ENCODE data around the gene ST3GAL4. TPM values are rescaled to one million over a fixed set of nuclear protein-coding genes. Genes with fewer than 3 reads are reported as not detected.

The ST3GAL4 gene
- total RNA-seq, 1 experiment from 2014 or later, result 13.1 TPM

DNA sequence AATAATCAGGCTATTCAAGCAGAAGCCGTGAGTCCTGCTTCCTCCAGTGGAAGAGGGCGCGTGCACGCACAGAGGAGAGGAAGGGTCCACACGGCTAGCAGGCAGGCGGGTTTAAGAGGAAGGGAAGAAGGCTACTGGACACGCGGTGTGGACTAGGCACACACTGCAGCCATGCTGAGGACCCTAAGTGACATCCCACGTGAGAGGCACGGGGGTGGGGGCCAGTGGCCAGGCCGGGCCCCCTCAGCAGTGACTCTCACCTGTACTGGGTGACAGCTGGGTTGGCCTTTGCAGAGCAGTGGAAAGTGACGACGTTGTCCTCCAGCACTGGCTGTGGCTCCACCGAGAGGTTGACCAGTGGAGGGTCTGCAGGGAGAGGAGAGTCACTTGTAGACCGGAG, 100.6 kb downstream of the ST3GAL4 start:
- H3K79me2 ChIP-seq (ENCODE audit: insufficient read depth, low read length), result no peaks in the 10 kb centered on the region
- intact Hi-C loops (cut with micrococcal nuclease), result no loop called here
- ChIA-PET CTCF (no interaction called here), RAD21 (ENCODE audit: low non-redundant PET in 1 of 2, low total read pairs in 2 of 2, uncharacterized antibody in 2 of 2, unreplicated experiment in 2 of 2) (no interaction called here), POLR2A (no interaction called here)
- peaks cover 0 to 3% of the 10 kb centered on the region in 2 experiments; a peak in 1 of 4 replicates for H3K9me3 ChIP-seq (ENCODE audit: control insufficient read depth in 1 of 2, insufficient read depth in 1 of 2, low read depth in 1 of 2, low read length in 2 of 2)
- H3K4me3 ChIP-seq (replicated peaks in 1 of 2; ENCODE audit: low read depth in 1 of 2, low read length in 2 of 2), result no peak overlapping the region
- H3K27me3 ChIP-seq (ENCODE audit: insufficient read depth, low read length), result no peaks in the 10 kb centered on the region; the same call in 1 of the 2 replicates
- no peak overlapping the region for H3K4me2 ChIP-seq (ENCODE audit: low read length)
- no peak overlapping the region for H2AFZ ChIP-seq (ENCODE audit: low read depth, low read length, poor library complexity, severe bottlenecking)
- H4K20me1 ChIP-seq (ENCODE audit: insufficient read depth), result no peaks in the 10 kb centered on the region
- no peaks in the 10 kb centered on the region for H3K36me3 ChIP-seq (ENCODE audit: control insufficient read depth in 1 of 2, insufficient read depth in 2 of 2, low read length in 2 of 2)
- H3K27ac ChIP-seq (ENCODE audit: low read depth, low read length), result no peak overlapping the region
- H3K9ac ChIP-seq (ENCODE audit: low read length), result no peak overlapping the region
- H3K9me2 ChIP-seq (ENCODE audit: insufficient read depth), result no peaks in the 10 kb centered on the region
- BruUV-seq (replicated peaks), result no TSS peak
- DNase-seq (ENCODE audit: low read depth, low spot score) (no peak), ATAC-seq (no peak)
- no peaks in the 10 kb centered on the region for H3K4me1 ChIP-seq (ENCODE audit: control insufficient read depth in 1 of 2, insufficient read depth in 2 of 2, low read length in 2 of 2)
- TF ChIP-seq SIN3A (IDR thresholded peaks at IDR 0.05; ENCODE audit: low read depth) (no peak), RAD21 (IDR thresholded peaks at IDR 0.05; ENCODE audit: low read depth) (no peak), CBX3 (IDR thresholded peaks at IDR 0.05; ENCODE audit: low read depth) (no peak), ELF1 (IDR thresholded peaks at IDR 0.05; ENCODE audit: borderline replicate concordance, low read depth) (no peak), POLR2AphosphoS5 (IDR thresholded peaks at IDR 0.05; ENCODE audit: low read depth, low read length) (no peak), POLR2A (IDR thresholded peaks at IDR 0.05; ENCODE audit: borderline replicate concordance, extremely low read depth, insufficient read depth, insufficient read length) (no peak), EZH2phosphoT487 (IDR thresholded peaks at IDR 0.05; ENCODE audit: borderline replicate concordance) (no peak), SP1 (IDR thresholded peaks at IDR 0.05; ENCODE audit: low read depth) (no peak)

DNA sequence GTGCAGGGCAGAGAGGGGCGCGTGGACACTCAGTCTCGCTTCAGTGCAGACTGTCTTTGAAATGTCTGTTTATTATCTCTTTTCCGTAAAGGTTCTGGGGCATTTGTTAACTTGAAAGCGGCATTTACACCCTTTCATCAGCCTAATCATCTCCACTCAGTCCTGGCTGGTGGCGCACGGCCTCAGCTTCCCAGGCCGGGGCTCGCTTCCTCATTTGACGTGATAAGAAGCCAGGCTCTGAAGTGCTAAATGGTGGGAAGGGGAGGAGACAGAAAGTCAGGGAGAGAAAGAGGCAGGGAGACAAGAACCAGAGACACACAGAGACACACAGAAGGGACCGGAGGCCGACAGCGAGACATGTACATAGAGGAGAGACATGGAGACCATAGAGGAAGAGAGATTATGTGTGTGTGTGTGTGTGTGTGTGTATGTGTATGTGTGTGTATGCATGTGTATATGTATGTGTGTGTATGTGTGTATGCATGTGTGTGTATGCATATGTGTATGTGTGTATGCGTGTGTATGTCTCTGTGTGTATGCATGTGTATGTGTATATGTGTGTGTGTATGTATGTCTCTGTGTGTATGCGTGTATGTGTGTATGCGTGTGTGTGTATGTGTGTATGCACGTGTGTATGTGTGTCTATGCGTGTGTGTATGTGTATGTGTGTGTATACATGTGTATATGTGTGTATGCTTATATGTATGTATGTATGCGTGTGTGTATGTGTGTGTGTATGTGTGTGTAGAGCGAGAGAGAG, 101.5 kb downstream of the ST3GAL4 start:
- CTCF ChIA-PET, result no interaction called here
- Histone ChIP-seq H3K9me3 (ENCODE audit: control insufficient read depth in 1 of 2, insufficient read depth in 1 of 2, low read depth in 1 of 2, low read length in 2 of 2) (no peaks in the 10 kb centered on the region), H3K27me3 (ENCODE audit: insufficient read depth, low read length) (no peaks in the 10 kb centered on the region; the same call in 1 of the 2 replicates), H3K79me2 (ENCODE audit: insufficient read depth, low read length) (no peaks in the 10 kb centered on the region), H3K4me2 (ENCODE audit: low read length) (no peak overlapping the region), H3K27ac (ENCODE audit: low read depth, low read length) (no peak overlapping the region), H3K9me2 (ENCODE audit: insufficient read depth) (no peaks in the 10 kb centered on the region), H2AFZ (ENCODE audit: low read depth, low read length, poor library complexity, severe bottlenecking) (no peak overlapping the region), H4K20me1 (ENCODE audit: insufficient read depth) (no peaks in the 10 kb centered on the region), H3K4me3 (replicated peaks in 1 of 2; ENCODE audit: low read depth in 1 of 2, low read length in 2 of 2) (no peak overlapping the region), H3K36me3 (ENCODE audit: control insufficient read depth in 1 of 2, insufficient read depth in 2 of 2, low read length in 2 of 2) (no peaks in the 10 kb centered on the region), H3K4me1 (ENCODE audit: control insufficient read depth in 1 of 2, insufficient read depth in 2 of 2, low read length in 2 of 2) (no peaks in the 10 kb centered on the region), H3K9ac (ENCODE audit: low read length) (no peak overlapping the region)
- BruUV-seq (replicated peaks), result no TSS peak
- POLR2A ChIA-PET, result no interaction called here
- intact Hi-C loops (cut with micrococcal nuclease), result no loop called here
- RAD21 ChIA-PET (ENCODE audit: low non-redundant PET in 1 of 2, low total read pairs in 2 of 2, uncharacterized antibody in 2 of 2, unreplicated experiment in 2 of 2), result no interaction called here
- no peak for DNase-seq (ENCODE audit: low read depth, low spot score)
- no peak for ATAC-seq
- TF ChIP-seq RAD21 (IDR thresholded peaks at IDR 0.05; ENCODE audit: low read depth), result no peak
- TF ChIP-seq, protein P1, sequence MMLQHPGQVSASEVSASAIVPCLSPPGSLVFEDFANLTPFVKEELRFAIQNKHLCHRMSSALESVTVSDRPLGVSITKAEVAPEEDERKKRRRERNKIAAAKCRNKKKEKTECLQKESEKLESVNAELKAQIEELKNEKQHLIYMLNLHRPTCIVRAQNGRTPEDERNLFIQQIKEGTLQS (IDR thresholded peaks at IDR 0.05), result no peak
- TF ChIP-seq, protein P2, sequence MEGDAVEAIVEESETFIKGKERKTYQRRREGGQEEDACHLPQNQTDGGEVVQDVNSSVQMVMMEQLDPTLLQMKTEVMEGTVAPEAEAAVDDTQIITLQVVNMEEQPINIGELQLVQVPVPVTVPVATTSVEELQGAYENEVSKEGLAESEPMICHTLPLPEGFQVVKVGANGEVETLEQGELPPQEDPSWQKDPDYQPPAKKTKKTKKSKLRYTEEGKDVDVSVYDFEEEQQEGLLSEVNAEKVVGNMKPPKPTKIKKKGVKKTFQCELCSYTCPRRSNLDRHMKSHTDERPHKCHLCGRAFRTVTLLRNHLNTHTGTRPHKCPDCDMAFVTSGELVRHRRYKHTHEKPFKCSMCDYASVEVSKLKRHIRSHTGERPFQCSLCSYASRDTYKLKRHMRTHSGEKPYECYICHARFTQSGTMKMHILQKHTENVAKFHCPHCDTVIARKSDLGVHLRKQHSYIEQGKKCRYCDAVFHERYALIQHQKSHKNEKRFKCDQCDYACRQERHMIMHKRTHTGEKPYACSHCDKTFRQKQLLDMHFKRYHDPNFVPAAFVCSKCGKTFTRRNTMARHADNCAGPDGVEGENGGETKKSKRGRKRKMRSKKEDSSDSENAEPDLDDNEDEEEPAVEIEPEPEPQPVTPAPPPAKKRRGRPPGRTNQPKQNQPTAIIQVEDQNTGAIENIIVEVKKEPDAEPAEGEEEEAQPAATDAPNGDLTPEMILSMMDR (IDR thresholded peaks at IDR 0.05 in 2 of 3, conservative IDR thresholded peaks at IDR 0.05 in 1 of 3; ENCODE audit: borderline replicate concordance in 1 of 3, insufficient read depth in 1 of 3, low read depth in 2 of 3, low read length in 2 of 3), result no peak
- TF ChIP-seq ZNF274 (IDR thresholded peaks at IDR 0.05; ENCODE audit: low read depth, low read length), result no peak
- no peak for TF ChIP-seq FOSL1 (IDR thresholded peaks at IDR 0.05; ENCODE audit: low read depth)
- no peak for TF ChIP-seq SIN3A (IDR thresholded peaks at IDR 0.05; ENCODE audit: low read depth)
- TF ChIP-seq JUND (IDR thresholded peaks at IDR 0.05), result no peak
- no peak for TF ChIP-seq SRF (IDR thresholded peaks at IDR 0.05; ENCODE audit: low read depth)
- TF ChIP-seq YY1 (IDR thresholded peaks at IDR 0.05; ENCODE audit: extremely low read depth, insufficient replicate concordance, low read depth, low read length), result no peak
- no peak for TF ChIP-seq SP1 (IDR thresholded peaks at IDR 0.05; ENCODE audit: low read depth)
- TF ChIP-seq, protein P3, sequence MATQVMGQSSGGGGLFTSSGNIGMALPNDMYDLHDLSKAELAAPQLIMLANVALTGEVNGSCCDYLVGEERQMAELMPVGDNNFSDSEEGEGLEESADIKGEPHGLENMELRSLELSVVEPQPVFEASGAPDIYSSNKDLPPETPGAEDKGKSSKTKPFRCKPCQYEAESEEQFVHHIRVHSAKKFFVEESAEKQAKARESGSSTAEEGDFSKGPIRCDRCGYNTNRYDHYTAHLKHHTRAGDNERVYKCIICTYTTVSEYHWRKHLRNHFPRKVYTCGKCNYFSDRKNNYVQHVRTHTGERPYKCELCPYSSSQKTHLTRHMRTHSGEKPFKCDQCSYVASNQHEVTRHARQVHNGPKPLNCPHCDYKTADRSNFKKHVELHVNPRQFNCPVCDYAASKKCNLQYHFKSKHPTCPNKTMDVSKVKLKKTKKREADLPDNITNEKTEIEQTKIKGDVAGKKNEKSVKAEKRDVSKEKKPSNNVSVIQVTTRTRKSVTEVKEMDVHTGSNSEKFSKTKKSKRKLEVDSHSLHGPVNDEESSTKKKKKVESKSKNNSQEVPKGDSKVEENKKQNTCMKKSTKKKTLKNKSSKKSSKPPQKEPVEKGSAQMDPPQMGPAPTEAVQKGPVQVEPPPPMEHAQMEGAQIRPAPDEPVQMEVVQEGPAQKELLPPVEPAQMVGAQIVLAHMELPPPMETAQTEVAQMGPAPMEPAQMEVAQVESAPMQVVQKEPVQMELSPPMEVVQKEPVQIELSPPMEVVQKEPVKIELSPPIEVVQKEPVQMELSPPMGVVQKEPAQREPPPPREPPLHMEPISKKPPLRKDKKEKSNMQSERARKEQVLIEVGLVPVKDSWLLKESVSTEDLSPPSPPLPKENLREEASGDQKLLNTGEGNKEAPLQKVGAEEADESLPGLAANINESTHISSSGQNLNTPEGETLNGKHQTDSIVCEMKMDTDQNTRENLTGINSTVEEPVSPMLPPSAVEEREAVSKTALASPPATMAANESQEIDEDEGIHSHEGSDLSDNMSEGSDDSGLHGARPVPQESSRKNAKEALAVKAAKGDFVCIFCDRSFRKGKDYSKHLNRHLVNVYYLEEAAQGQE (IDR thresholded peaks at IDR 0.05; ENCODE audit: low read depth), result no peak

Data from HCT116 (cell line).